Activated naive CD4-positive, alpha-beta T cell (primary cell): ENCODE measurements around the gene MRPS31.
"Not testable (repeated sequence)": the region's sequence is repeated elsewhere in the genome, so short reads cannot be mapped to it uniquely, and the experiment has no call there.

Source experiments
- DNase-seq, 4 experiments: peaks; one replicate each; lab custom pipeline; 2025; lab: John Stamatoyannopoulos, UW

MRPS31 gene

GRCh38 chr13:40762849-40763248, 8.1 kb downstream of the MRPS31 start:
- no peak for DNase-seq

DNA sequence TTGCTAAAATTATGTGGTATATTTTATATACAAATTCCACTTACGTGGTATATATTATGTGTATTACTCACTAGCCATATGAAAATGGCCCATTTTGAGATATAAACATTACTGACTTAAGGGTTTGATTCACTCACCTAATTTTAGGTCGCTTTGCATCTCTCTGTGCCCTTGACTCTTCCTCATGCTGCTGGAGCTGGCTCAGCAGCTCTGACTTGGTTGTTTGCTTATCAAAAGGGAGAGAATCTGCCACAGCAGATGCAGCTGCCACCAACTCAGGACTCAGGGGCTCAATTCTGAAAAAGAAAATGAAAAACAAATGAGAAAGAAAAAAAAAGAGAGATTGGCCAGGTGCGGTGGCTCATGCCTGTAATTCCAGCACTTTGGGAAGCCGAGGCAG, 12.2 kb downstream of the MRPS31 start:
- no peak for DNase-seq

DNA sequence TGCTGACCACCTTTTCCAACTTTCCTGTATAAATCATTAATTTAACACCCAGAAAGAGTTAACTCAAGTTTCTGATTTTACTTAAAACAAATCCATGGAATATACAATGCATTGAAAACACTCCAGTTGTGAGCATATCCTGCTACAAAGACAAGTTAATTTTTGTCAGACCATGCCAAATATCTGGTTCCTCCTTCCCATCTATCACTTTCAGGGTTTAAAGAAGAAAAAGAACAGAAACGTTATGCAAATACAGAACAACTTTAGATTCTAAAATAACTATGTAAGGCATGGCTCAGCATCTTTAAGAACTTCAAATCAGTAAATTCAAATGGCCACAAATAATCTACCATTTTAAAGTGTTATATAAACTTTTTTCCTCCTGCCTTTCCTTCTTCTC, 14.9 kb downstream of the MRPS31 start:
- no peak for DNase-seq

DNA sequence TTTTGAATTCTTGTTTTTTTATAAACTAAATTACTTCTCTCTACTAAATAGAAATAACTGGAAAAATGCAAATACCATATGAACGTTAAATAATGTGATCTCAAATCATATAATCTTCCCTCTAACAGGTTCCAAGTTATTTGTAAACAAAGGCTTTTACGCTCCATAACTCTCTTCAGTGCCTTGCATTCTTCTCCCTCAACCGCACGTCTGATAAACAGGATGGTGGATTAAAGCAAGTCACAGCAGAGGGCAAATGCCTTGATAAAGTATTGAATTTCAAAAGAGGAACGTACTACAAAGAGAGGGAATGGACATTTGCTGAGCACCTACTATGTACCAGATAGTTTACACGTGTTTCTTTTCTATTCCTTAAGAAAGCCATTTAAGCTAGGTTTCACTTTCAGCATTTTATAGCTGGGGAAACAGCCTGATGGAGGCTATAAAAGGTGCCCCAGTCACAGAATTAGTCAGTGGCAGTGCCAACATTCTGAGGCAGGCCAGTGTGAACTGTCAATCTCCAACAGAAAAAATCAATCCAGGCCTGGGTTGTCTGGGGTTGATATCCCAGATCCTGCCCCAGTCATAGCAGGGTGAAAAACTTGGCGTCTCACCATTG, 15.8 kb downstream of the MRPS31 start:
- no peak for DNase-seq

- DNase-seq: no peak
These were observed 21.7 kb downstream of the MRPS31 start for GRCh38 chr13:40749327-40749726.

GRCh38 chr13:40735232-40735548, 35.8 kb downstream of the MRPS31 start:
- DNase-seq: not testable (repeated sequence)

DNA sequence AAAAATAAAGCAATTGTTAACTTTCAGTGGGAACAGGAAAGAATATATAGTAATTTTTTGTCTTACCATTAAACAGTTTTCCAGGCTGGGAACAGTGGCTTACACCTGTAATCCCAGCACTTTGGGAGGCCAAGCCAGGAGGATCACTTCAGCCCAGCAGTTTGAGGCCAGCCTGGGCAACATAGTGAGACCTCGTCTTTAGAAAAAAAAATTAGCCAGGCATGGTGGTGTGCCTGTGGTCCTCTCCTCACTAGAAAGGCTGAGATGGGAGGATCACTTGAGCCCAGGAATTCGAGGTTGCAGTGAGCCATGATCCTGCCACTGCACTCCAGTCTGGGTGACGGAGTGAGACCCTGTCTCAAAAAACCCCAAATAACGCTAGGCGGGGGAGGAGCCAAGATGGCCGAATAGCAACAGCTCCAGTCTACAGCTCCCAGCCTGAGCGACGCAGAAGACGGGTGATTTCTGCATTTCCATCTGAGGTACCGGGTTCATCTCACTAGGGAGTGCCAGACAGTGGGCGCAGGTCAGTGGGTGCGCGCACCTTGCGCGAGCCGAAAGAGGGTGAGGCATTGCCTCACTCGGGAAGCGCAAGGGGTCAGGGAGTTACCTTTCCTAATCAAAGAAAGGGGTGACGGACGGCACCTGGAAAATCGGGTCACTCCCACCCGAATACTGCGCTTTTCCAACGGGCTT, 36.3 kb downstream of the MRPS31 start:
- DNase-seq: not testable (repeated sequence)

DNA sequence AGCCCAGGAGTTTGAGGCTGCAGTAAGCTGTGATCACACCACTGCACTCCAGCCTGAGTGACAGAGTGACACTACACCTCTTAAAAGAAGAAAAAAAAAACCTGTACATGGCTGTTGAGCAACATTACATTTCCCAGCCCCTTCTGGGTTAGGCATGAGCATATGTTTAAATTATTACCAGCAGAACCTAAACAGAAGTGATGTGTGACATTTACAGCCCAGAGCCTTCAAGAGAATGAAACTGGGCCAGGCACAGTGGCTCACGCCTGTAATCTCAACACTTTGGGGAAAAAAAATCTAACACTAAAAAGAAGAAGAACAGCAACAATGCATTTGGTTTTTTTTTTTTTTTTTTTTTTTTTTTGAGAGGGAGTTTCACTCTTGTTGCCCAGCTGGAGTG, 38.3 kb downstream of the MRPS31 start:
- DNase-seq: no peak

- no peak for DNase-seq
These were observed 42.4 kb downstream of the MRPS31 start for GRCh38 chr13:40728595-40728994.

DNA sequence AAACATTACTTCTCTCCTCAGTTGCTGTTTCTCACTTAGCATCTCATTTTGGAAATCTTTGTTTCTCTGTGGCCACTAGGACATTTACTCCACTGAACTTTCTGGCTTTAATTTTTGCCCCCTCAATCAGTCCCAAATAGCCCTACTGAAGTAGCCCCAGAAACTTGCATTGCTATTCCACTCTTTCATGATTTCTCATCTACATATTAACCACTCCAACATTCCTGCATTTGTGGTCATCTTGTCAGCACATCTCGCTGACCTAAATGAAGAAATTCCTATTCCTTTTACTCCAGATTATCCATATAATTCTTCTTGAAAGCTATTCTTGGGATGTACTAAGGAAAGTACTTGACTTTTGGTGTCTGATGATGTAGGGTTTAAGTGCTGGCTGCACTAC, 56.6 kb downstream of the MRPS31 start:
- not testable (repeated sequence) for DNase-seq

GRCh38 chr13:40706439-40706838, 64.6 kb downstream of the MRPS31 start:
- DNase-seq: no peak

DNA sequence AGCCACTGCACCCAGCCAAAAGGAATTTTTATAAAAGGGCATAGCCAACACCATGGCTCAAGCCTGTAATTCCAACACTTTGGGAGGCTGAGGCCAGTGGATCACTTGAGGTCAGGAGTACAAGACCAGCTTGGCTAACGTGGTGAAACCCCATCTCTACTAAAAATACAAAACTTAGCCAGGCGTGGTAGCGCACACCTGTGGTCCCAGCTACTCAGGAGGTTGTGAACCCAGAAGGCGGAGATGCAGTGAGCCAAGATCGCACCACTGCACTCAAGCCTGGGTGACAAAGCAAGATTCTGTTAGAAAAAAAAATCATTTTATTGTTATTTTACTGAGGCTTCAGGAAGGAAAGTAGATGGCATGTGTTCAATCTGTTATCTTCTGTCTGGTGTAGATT, 73.3 kb downstream of the MRPS31 start:
- DNase-seq: no peak

DNA sequence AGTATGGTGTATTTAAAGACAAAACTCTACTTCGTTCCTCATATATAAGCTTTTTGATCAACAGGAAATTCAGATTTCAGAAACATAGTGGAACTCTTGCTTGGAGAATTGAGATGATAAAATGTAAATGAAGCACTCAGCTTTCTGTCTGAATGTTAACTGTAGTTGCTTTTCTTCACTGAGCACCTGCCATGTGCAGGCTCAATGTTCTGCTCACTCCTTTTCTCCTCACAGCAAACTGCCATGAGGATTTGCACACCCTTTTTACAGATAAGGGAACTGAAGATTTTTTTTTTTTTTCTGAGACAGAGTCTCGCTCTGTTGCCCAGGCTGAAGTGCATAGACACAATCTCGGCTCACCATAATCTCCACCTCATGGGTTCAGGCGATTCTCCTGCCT, 76.6 kb downstream of the MRPS31 start:
- no peak for DNase-seq

- no peak for DNase-seq
These were observed 78.0 kb downstream of the MRPS31 start for GRCh38 chr13:40692946-40693345.

DNA sequence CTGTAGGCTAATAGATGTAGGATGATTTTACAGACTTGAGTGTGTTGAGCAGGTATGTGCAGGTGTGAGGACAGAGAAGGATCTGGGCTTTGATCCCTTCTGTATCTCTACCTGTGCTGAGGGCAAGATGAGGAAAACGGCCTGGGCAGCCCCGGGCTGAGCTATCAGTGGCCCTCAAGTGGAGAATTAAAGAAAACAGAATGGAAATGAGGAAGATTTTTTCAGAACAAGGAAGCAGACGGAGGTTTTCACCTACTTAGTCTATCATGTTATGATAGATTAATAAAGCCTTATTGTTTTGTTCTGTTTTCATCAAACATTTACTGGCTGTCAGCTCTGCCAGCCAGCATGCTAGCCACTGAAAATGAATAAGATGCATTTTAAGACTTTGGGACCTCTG, 82.2 kb downstream of the MRPS31 start:
- no peak for DNase-seq

DNA sequence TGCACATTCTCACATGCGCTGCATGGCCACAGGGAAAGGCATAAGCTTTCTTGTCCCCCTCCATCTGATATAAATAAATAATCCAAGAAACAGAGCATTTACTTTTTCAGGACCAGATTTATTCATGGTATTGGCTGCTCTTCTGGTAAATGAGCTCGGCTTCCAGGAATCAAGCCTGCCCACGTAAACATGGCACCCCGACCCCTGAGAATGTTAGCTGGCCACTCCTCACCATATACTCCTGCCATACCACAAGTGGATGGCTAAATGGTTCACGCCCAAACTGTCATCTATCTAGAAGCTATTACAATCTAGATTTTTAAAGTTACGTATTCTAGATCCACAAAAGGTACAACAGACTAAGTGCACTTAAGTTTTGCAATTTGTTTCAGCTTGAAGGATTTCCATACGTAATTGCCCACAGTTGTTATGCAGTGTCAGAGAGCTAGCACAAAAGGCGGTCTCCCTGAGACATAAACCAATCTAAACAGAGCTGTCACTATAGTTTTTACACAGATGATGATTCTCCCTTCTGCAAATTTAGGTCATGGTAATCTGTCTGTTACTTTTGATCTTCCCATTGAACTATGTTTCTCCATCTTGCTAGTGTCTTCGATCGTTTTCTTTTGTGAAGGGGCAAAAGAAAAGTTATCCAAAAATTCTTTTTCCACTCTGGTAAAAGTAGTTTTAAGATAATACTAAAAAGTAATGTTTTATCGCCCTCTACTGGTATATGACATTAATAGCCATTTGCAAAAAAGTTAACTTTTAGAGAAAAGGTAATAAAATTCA, 88.3 kb downstream of the MRPS31 start:
- no peak for DNase-seq

DNA sequence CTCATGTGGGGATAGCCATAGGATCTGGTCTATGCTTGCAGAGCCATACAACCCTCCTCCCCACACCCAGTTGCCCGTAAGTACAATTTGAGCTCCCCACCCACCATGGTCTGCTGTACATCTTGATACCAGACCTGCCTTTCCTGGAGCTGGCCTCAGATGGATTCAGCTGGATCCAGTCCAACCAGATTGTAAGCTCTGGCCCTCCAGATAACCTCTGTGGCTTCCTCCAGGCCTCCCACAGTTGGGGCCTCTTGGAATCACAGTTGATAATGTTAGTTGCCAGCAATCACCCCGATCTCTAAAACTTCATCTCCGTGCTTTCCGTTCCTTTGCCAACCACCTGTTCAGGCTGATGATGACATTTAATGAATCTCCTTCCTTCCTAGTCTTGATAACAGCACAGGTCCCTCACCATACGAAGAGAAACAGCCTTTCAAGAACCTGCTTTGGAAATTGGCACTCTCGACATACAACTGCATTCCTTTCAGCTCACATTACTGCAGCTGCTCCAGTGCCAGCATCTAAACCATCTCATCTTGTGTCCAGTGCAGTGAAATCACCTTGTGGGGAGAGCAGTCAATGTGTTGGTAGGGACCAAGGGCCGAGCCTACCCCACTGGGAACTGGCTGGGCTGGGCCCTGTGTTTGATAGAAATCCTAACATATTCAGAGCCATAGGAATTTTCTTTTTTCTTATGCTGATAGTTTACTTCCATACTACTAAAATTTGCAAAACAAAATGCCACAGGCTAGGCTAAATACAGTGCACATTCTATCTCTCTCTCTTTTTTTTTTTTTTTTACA, 89.4 kb downstream of the MRPS31 start:
- DNase-seq: no peak

DNA sequence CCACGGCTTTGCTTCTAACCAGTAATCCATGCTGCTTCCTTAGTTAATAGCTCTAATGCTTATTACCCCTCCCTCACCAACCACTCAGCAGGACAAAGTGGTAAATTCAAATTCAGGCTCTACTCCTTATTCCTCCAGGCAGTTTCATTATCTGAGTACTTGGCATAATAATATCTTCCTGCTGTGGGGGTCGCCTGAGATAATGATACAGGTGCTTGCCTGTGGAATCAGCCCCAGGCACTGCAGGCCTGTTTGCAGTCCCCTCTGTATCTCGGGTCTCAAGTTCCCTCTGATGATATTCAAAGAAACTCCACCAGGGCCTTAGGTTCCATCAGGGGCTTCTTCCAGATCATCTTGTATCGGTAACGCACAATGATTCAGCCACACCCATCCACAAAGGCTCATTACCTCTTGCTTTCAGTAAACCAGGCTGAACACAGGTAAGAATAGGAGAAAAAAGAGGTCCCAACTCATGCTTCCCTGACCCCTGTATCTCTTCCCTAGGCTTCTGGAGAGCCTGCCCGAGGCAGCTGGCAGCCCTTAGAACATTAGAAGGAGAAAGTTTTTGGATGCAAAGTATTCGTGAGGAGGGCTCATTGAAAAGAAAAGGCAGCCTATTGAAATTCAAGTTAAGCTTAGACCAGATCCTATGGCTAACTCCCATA, 90.2 kb downstream of the MRPS31 start:
- no peak for DNase-seq

DNA sequence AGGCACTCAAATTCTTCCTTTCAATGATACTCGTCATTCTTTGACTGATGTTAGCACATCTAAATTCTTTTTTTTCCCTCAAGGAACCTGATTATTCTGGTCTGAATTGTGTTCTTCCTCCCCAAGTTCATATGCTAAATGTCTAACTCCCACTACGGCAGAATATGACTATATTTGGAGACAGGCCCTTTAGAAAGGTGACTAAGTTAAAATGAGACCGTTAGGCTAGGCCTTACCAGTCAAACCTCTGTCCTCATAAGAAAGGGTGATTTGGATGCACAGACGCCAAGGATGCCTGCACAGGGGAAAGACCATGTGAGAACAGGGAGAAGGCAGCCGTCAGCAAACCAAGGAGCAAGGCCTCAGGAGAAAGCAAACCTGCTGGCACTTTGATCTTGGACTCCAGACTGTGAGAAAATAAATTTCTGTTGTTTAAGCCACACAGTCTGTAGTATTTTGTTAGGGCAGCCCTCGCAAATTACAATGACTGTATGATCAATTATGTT, 91.5 kb downstream of the MRPS31 start:
- no peak for DNase-seq
